CD4-positive, alpha-beta T cell (primary cell): Measurements from ENCODE around the gene HAP1. TPM values are rescaled to one million over a fixed set of nuclear protein-coding genes. Genes with fewer than 3 reads are reported as not detected.

ENCODE experiments used
- ATAC-seq: fragments of 200-7000 bp; cut with Tn5 transposase; one replicate; pipeline ENCODE4 v1.10.0; 2022; ENCODE audit warnings: mild to moderate bottlenecking; ENCODE audit not compliant: poor library complexity
- CTCF ChIA-PET: fragments of 350-600 bp; sonication (Branson Sonifier 250); formaldehyde crosslinking; loops from one replicate; lab custom pipeline; 2021; ENCODE audit warnings: antibody characterized with exemption, inconsistent platforms; lab: Charles Lee
- POLR2A ChIA-PET: fragments of 350-600 bp; sonication (Branson Sonifier 250); formaldehyde crosslinking; loops from one replicate; lab custom pipeline; 2021; ENCODE audit warnings: antibody characterized with exemption, inconsistent platforms; lab: Charles Lee
- DNase-seq, 14 experiments: peaks; one replicate each; pipeline ENCODE4 v3.0.0-alpha.2; 2013 to 2020; ENCODE audit warnings: mixed read lengths in 2 of 14
- H3K27ac ChIP-seq, 2 donors: one replicate each; pipeline versions ENCODE4 v1.5.1 to v1.7.0; 2013; ENCODE audit warnings: low read length in 2 of 2, low read depth in 1 of 2, mild to moderate bottlenecking in 1 of 2
- H3K27me3 ChIP-seq, 2 experiments: 1 replicate in 1 of 2; 2 replicates in 1 of 2; pipeline versions ENCODE4 v1.6.1 to v1.7.0; 2013; ENCODE audit warnings: low read length in 2 of 2, control low read depth in 1 of 2, mild to moderate bottlenecking in 1 of 2, moderate library complexity in 1 of 2; ENCODE audit not compliant: insufficient read depth in 2 of 2, control insufficient read depth in 1 of 2
- H3K36me3 ChIP-seq: one replicate; pipeline ENCODE4 v1.6.1; 2013; ENCODE audit warnings: low read length, control low read depth; ENCODE audit not compliant: insufficient read depth
- H3K4me1 ChIP-seq: one replicate; pipeline ENCODE4 v1.6.1; 2013; ENCODE audit warnings: low read length, control low read depth; ENCODE audit not compliant: insufficient read depth
- H3K4me3 ChIP-seq: one replicate; pipeline ENCODE4 v1.5.1; 2013; ENCODE audit warnings: mild to moderate bottlenecking, low read length, moderate library complexity
- H3K9me3 ChIP-seq, 2 experiments: 1 replicate in 1 of 2; 2 replicates in 1 of 2; pipeline versions ENCODE4 v1.6.1 to v1.7.0; 2013; ENCODE audit warnings: low read length in 2 of 2, mild to moderate bottlenecking in 2 of 2, control low read depth in 1 of 2, moderate library complexity in 1 of 2; ENCODE audit not compliant: control insufficient read depth in 1 of 2, insufficient read depth in 1 of 2
- H3K27ac Mint-ChIP-seq: one replicate; pipeline ENCODE4 v1.8.0; 2020; ENCODE audit warnings: mixed read lengths
- H3K27me3 Mint-ChIP-seq: one replicate; pipeline ENCODE4 v1.8.0; 2021; ENCODE audit warnings: mixed read lengths
- H3K36me3 Mint-ChIP-seq: one replicate; pipeline ENCODE4 v1.8.0; 2021; ENCODE audit warnings: low read depth, mixed read lengths
- H3K4me1 Mint-ChIP-seq: one replicate; pipeline ENCODE4 v1.8.0; 2021; ENCODE audit warnings: low read depth, mixed read lengths
- H3K4me3 Mint-ChIP-seq: one replicate; pipeline ENCODE4 v1.8.0; 2020; ENCODE audit warnings: mild to moderate bottlenecking, mixed read lengths
- H3K9me3 Mint-ChIP-seq: one replicate; pipeline ENCODE4 v1.8.0; 2020; ENCODE audit warnings: mixed read lengths
- CTCF ChIP-seq: fragments of 200-600 bp; IDR thresholded peaks from one replicate; pipeline ENCODE4 v1.8.0; 2022; ENCODE audit warnings: antibody characterized with exemption, mild to moderate bottlenecking
- intact Hi-C, 2 experiments: fragments of 100-400 bp; cut with DNase I in 1 of 2; cut with micrococcal nuclease in 1 of 2; formaldehyde crosslinking; loops; one replicate each; pipeline versions ENCODE4 v1.15.1 to v1.9.0; 2023 to 2025; cut with DNase I, micrococcal nuclease
- total RNA-seq, 174 experiments: library from RNA in 2 of 174; stranded (reverse) in 2 of 174; gene quantifications; one replicate each; pipeline ENCODE4 v1.2.3 and lab custom pipeline; 2021 to 2026

HAP1 gene
- total RNA-seq, 2 experiments from 2014 or later: 0.11 TPM; not detected in 1

- no peaks in the 10 kb centered on the region for H3K9me3 ChIP-seq
- intact Hi-C loops: no loop called here
- peak overlapping the region; percentile 99 for H3K4me3 Mint-ChIP-seq
- H3K27me3 ChIP-seq: no peaks in the 10 kb centered on the region
- peaks cover 60% of the 10 kb centered on the region for H3K36me3 ChIP-seq
- peaks cover 68% of the 10 kb centered on the region for H3K36me3 Mint-ChIP-seq
- ChIA-PET POLR2A (interaction anchor here (0.6 to 5.6 kb wide), 15 partner anchors 9 to 1637 kb away, joined by 3 to 373 read pairs (median 5); partner anchors contain the start of genes DHX58, FKBP10, MED24 and P3H4), CTCF (interaction anchor here (2.1 to 5.4 kb wide), 4 partner anchors 12 to 43 kb away, joined by 7 to 77 read pairs (median 34); no protein-coding TSS in a partner anchor)
- H3K27ac Mint-ChIP-seq: peak overlapping the region; percentile 100
- H3K9me3 Mint-ChIP-seq: no peaks in the 10 kb centered on the region
- DNase-seq: peak in 3 of 14 experiments; percentile 54 to 56 (median 55)
- peaks cover 10% of the 10 kb centered on the region for H3K27me3 Mint-ChIP-seq
- TF ChIP-seq CTCF: no peak
- peaks cover 38% of the 10 kb centered on the region for H3K4me1 ChIP-seq
- ATAC-seq: no peak
- H3K4me3 ChIP-seq: no peak overlapping the region
- H3K27ac ChIP-seq: peak overlapping the region; percentile 99 to 100
- peaks cover 56% of the 10 kb centered on the region for H3K4me1 Mint-ChIP-seq
Observed at GRCh38 chr17:41691031-41691777, 43.2 kb downstream of the HAP1 start.

GRCh38 chr17:41690497-41690896 lies 43.9 kb downstream of the HAP1 start:
- ATAC-seq: no peak
- TF ChIP-seq CTCF: no peak
- DNase-seq: no peak
- peak overlapping the region; percentile 100 for H3K27ac Mint-ChIP-seq
- no peaks in the 10 kb centered on the region for H3K9me3 Mint-ChIP-seq
- peaks cover 50% of the 10 kb centered on the region for H3K4me1 Mint-ChIP-seq
- intact Hi-C loops: no loop called here
- peaks cover 63% of the 10 kb centered on the region for H3K36me3 Mint-ChIP-seq
- ChIA-PET POLR2A (interaction anchor here (0.6 to 5.6 kb wide), 15 partner anchors 12 to 1308 kb away, joined by 3 to 373 read pairs (median 5); partner anchors contain the start of genes CNP, DHX58, KRTAP16-1 and RPL27), CTCF (interaction anchor here (0.6 to 5.4 kb wide), 6 partner anchors 11 to 908 kb away, joined by 4 to 77 read pairs (median 20); no protein-coding TSS in a partner anchor)
- Histone ChIP-seq H3K36me3 (peaks cover 60% of the 10 kb centered on the region), H3K27me3 (no peaks in the 10 kb centered on the region), H3K4me3 (peak overlapping the region; percentile 81), H3K9me3 (no peaks in the 10 kb centered on the region), H3K4me1 (peaks cover 36% of the 10 kb centered on the region), H3K27ac (peak overlapping the region; percentile 99 to 100)
- H3K27me3 Mint-ChIP-seq: peaks cover 10% of the 10 kb centered on the region
- peak overlapping the region; percentile 99 for H3K4me3 Mint-ChIP-seq

- TF ChIP-seq CTCF: peak; percentile 79
- ATAC-seq (no peak), DNase-seq (peak in 9 of 14 experiments; percentile 28 to 83 (median 48))
- intact Hi-C loops: loop anchor here (2.0 to 10.0 kb wide), 3 partner anchors 23 to 1045 kb away; partner anchors contain the start of gene SMARCE1 (in 1 of the 2)
- Histone ChIP-seq H3K27me3 (no peaks in the 10 kb centered on the region), H3K4me1 (peaks cover 36% of the 10 kb centered on the region), H3K4me3 (peak overlapping the region; percentile 81), H3K9me3 (no peaks in the 10 kb centered on the region), H3K36me3 (peaks cover 53% of the 10 kb centered on the region), H3K27ac (peak overlapping the region; percentile 99 to 100)
- peaks cover 63% of the 10 kb centered on the region for H3K36me3 Mint-ChIP-seq
- CTCF ChIA-PET: interaction anchor here (0.6 to 5.4 kb wide), 8 partner anchors 8 to 908 kb away, joined by 3 to 77 read pairs (median 6); no protein-coding TSS in a partner anchor
- POLR2A ChIA-PET: interaction anchor here (0.6 to 5.6 kb wide), 47 partner anchors 11 to 1794 kb away, joined by 3 to 373 read pairs (median 5); partner anchors contain the start of genes ACLY, CNP, DHX8 and JUP
- peak overlapping the region; percentile 99 for H3K4me3 Mint-ChIP-seq
- H3K27ac Mint-ChIP-seq: peak overlapping the region; percentile 100
- H3K4me1 Mint-ChIP-seq: peaks cover 50% of the 10 kb centered on the region
- peaks cover 10% of the 10 kb centered on the region for H3K27me3 Mint-ChIP-seq
- no peaks in the 10 kb centered on the region for H3K9me3 Mint-ChIP-seq
Observed at GRCh38 chr17:41689497-41690299, 44.7 kb downstream of the HAP1 start.
